Keratinocyte (primary cell): Measurements from ENCODE around the gene SULT4A1. TPM values are rescaled to one million over a fixed set of nuclear protein-coding genes. Genes with fewer than 3 reads are reported as not detected.
A peak's percentile ranks its signal among the peaks of the same experiment; 100 is the strongest.

Experiments
- DNase-seq: peaks from one replicate; pipeline ENCODE4 v3.0.0-alpha.2; 2011; ENCODE audit warnings: low read depth, missing footprints, low spot score
- FAIRE-seq: peaks from 2 replicates; lab custom pipeline; 2011; peaks lifted over from hg19 to GRCh38; lab: Jason Lieb, UNC
- H2AFZ ChIP-seq: 2 replicates; pipeline ENCODE4 v1.6.0; 2012; ENCODE audit warnings: low read length, control low read depth, inconsistent platforms; ENCODE audit not compliant: control insufficient read depth
- H3K27ac ChIP-seq: 2 replicates; pipeline ENCODE4 v1.5.1; 2011; ENCODE audit warnings: low read length; ENCODE audit not compliant: control insufficient read depth, insufficient read depth
- H3K27me3 ChIP-seq: 3 replicates; pipeline ENCODE4 v1.6.0; 2011; ENCODE audit warnings: low read length; ENCODE audit not compliant: control insufficient read depth, insufficient read depth; ENCODE audit errors: extremely low read depth
- H3K36me3 ChIP-seq, 2 experiments: 2 replicates in 1 of 2; 3 replicates in 1 of 2; pipeline ENCODE4 v1.5.1; 2011; ENCODE audit warnings: low read length in 2 of 2, mild to moderate bottlenecking in 1 of 2; ENCODE audit not compliant: control insufficient read depth in 2 of 2, insufficient read depth in 2 of 2; ENCODE audit errors: extremely low read depth in 1 of 2
- H3K4me1 ChIP-seq: 3 replicates; pipeline ENCODE4 v1.5.1; 2011; ENCODE audit warnings: low read length; ENCODE audit not compliant: control insufficient read depth, insufficient read depth; ENCODE audit errors: extremely low read depth
- H3K4me2 ChIP-seq: 3 replicates; pipeline ENCODE4 v1.6.0; 2011; ENCODE audit warnings: low read depth, low read length; ENCODE audit not compliant: control insufficient read depth, insufficient read depth; ENCODE audit errors: extremely low read depth
- H3K4me3 ChIP-seq, 3 experiments: fragments of 200-600 bp in 1 of 3; sonication (generic) in 1 of 3; 2 replicates in 2 of 3; 3 replicates in 1 of 3; pipeline ENCODE4 v1.5.1; 2011 to 2016; ENCODE audit warnings: low read length in 3 of 3, mild to moderate bottlenecking in 3 of 3, control low read depth in 2 of 3, inconsistent platforms in 1 of 3, low read depth in 1 of 3, mixed read lengths in 1 of 3, mixed run types in 1 of 3, moderate library complexity in 1 of 3; ENCODE audit not compliant: control insufficient read depth in 2 of 3, insufficient read depth in 2 of 3; ENCODE audit errors: extremely low read depth in 1 of 3
- H3K79me2 ChIP-seq: 2 replicates; pipeline ENCODE4 v1.6.0; 2012; ENCODE audit warnings: low read length; ENCODE audit not compliant: control insufficient read depth, insufficient read depth
- H3K9ac ChIP-seq: 3 replicates; pipeline ENCODE4 v1.6.0; 2011; ENCODE audit warnings: low read length; ENCODE audit not compliant: control insufficient read depth, insufficient read depth; ENCODE audit errors: extremely low read depth
- H3K9me1 ChIP-seq: 3 replicates; pipeline ENCODE4 v1.6.0; 2011; ENCODE audit warnings: low read length; ENCODE audit not compliant: control insufficient read depth, insufficient read depth; ENCODE audit errors: extremely low read depth
- H3K9me3 ChIP-seq: 2 replicates; pipeline ENCODE4 v1.5.1; 2012; ENCODE audit warnings: low read depth, low read length; ENCODE audit not compliant: control insufficient read depth
- H4K20me1 ChIP-seq: 3 replicates; pipeline ENCODE4 v1.6.0; 2011; ENCODE audit warnings: low read length; ENCODE audit not compliant: control insufficient read depth, insufficient read depth; ENCODE audit errors: extremely low read depth
- CTCF ChIP-seq, 3 experiments: IDR thresholded peaks in 1 of 3; conservative IDR thresholded peaks in 1 of 3; optimal IDR thresholded peaks in 1 of 3; 2 replicates in 2 of 3; 3 replicates in 1 of 3; pipeline versions ENCODE3 to v1.5.1; 2011; ENCODE audit warnings: low read length in 3 of 3, mild to moderate bottlenecking in 3 of 3, moderate library complexity in 2 of 3, control low read depth in 1 of 3, inconsistent platforms in 1 of 3; ENCODE audit not compliant: insufficient read depth in 2 of 3; ENCODE audit errors: extremely low read depth in 1 of 3
- EZH2 ChIP-seq: IDR thresholded peaks from one replicate; pipeline ENCODE4 v1.6.1; 2012; ENCODE audit warnings: inconsistent platforms, mild to moderate bottlenecking, low read length, moderate library complexity
- dilution Hi-C: fragments of 300-500 bp; cut with MboI; formaldehyde crosslinking; loops from one replicate; pipeline ENCODE4 v1.7.0; 2020; ENCODE audit warnings: low sequenced_read_pairs; ENCODE audit not compliant: extremely low pct_ligation_motif_present
- polyA minus RNA-seq, 3 experiments: library from RNA; depleted of rRNA, polyadenylated mRNA; stranded (reverse); fragments of >200 nt; gene quantifications; 1 replicate in 1 of 3; 2 replicates in 1 of 3; 3 replicates in 1 of 3; pipeline ENCODE4 v1.2.3, GENCODE V29; 2011
- polyA plus RNA-seq, 5 experiments: library from polyadenylated mRNA; depleted of rRNA in 3 of 5; stranded (reverse) in 3 of 5; stranded (forward) in 1 of 5; unstranded in 1 of 5; fragments of >200 nt; gene quantifications; 1 replicate in 1 of 5; 2 replicates in 3 of 5; 3 replicates in 1 of 5; pipeline versions ENCODE4 v1.2.1 to v1.2.3, GENCODE V29; 2011 to 2012; ENCODE audit warnings: missing spikeins in 2 of 5, low read depth in 1 of 5, low replicate concordance in 1 of 5

SULT4A1 gene, protein sequence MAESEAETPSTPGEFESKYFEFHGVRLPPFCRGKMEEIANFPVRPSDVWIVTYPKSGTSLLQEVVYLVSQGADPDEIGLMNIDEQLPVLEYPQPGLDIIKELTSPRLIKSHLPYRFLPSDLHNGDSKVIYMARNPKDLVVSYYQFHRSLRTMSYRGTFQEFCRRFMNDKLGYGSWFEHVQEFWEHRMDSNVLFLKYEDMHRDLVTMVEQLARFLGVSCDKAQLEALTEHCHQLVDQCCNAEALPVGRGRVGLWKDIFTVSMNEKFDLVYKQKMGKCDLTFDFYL
- polyA plus RNA-seq (0.26 to 1.0 TPM (median 0.33 TPM) in 3 replicates), polyA minus RNA-seq (0.13 to 0.56 TPM in 2 of 3 replicates, not detected in the other)
- not detected for polyA plus RNA-seq (2011; ENCODE audit: low read depth)
- 0.44 and 0.50 TPM in 2 replicates for polyA plus RNA-seq (2011; cell fraction: cytosol; rRNA removed)
- polyA plus RNA-seq (2011; cell fraction: nucleus; rRNA removed): 4.4 and 5.6 TPM in 2 replicates
- 0.06 TPM in 2 replicates for polyA plus RNA-seq (2012; ENCODE audit: low replicate concordance)
- polyA minus RNA-seq (2011; cell fraction: cytosol; rRNA and poly(A)+ RNA removed): not detected
- polyA minus RNA-seq (2011; cell fraction: nucleus; rRNA and poly(A)+ RNA removed): 1.1 and 1.5 TPM in 2 replicates

- FAIRE-seq (no peak), DNase-seq (no peak)
- no peak within 1 kb of the TSS for H3K9ac ChIP-seq
- no peaks in the 10 kb centered on the region for H3K4me1 ChIP-seq
- H2AFZ ChIP-seq: no peak within 1 kb of the TSS
- TF ChIP-seq EZH2 (peak; percentile 5), CTCF (optimal IDR thresholded peaks at IDR 0.05 in 1 of 3, IDR thresholded peaks at IDR 0.05 in 1 of 3, conservative IDR thresholded peaks at IDR 0.05 in 1 of 3; ENCODE audit: extremely low read depth in 1 of 3, insufficient read depth in 2 of 3, low read length in 3 of 3) (no peak)
- H4K20me1 ChIP-seq: no peaks in the 10 kb centered on the region
- no peaks in the 10 kb centered on the region for H3K36me3 ChIP-seq
- no peaks in the 10 kb centered on the region for H3K9me3 ChIP-seq
- dilution Hi-C loops: no loop called here
- no peaks in the 10 kb centered on the region for H3K9me1 ChIP-seq
- H3K4me2 ChIP-seq: no peak within 1 kb of the TSS
- H3K4me3 ChIP-seq: peak within 1 kb of the TSS in 1 of 3 experiments; percentile 36
- no peak within 1 kb of the TSS for H3K27ac ChIP-seq
- H3K79me2 ChIP-seq: no peaks in the 10 kb centered on the region
- peaks cover 34% of the 10 kb centered on the region for H3K27me3 ChIP-seq
Observed at GRCh38 chr22:43862074-43862881, at the start of gene SULT4A1. SULT4A1 (minus strand) TSS chr22:43862513; CDS start chr22:43862382, 131 bp downstream.

- H3K79me2 ChIP-seq: no peaks in the 10 kb centered on the region
- no peak overlapping the region for H3K4me3 ChIP-seq
- DNase-seq (no peak), FAIRE-seq (no peak)
- H3K9me3 ChIP-seq: no peaks in the 10 kb centered on the region
- H3K4me2 ChIP-seq: no peak overlapping the region
- no peaks in the 10 kb centered on the region for H4K20me1 ChIP-seq
- no peaks in the 10 kb centered on the region for H3K4me1 ChIP-seq
- H2AFZ ChIP-seq: no peak overlapping the region
- H3K36me3 ChIP-seq: no peaks in the 10 kb centered on the region
- peaks cover 24% of the 10 kb centered on the region for H3K27me3 ChIP-seq
- H3K27ac ChIP-seq: no peak overlapping the region
- H3K9ac ChIP-seq: no peak overlapping the region
- no peak for TF ChIP-seq CTCF (optimal IDR thresholded peaks at IDR 0.05 in 1 of 3, IDR thresholded peaks at IDR 0.05 in 1 of 3, conservative IDR thresholded peaks at IDR 0.05 in 1 of 3; ENCODE audit: extremely low read depth in 1 of 3, insufficient read depth in 2 of 3, low read length in 3 of 3)
- TF ChIP-seq EZH2: no peak
- H3K9me1 ChIP-seq: no peaks in the 10 kb centered on the region
- dilution Hi-C loops: no loop called here
Observed at GRCh38 chr22:43911351-43911750, 49.0 kb upstream of the SULT4A1 start.
